ENCODE measurements around the gene ACBD6.

DNA sequence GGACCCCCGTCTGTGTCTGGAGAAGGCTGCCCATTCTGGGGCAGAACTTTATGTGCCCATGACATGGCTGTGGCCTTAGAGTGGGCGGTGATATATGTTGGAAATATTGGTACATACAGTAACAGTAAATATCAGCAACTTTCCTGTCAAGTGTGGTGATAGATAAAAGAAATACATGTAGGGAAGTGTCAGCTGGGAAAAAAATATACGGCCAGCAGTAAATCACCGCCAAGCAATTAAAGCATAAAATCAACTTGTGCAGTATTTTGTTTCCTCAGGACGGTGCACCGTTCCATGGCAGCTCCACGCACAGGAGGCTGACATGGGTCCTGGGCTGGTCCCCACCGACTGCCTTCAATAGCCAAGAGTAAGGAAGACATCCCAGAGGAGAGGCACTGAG lies 244.9 kb downstream of the ACBD6 start:
- TF ChIP-seq POLR2A (IDR thresholded peaks at IDR 0.05; ENCODE audit: low read depth) = no peak
- TF ChIP-seq, protein P1, sequence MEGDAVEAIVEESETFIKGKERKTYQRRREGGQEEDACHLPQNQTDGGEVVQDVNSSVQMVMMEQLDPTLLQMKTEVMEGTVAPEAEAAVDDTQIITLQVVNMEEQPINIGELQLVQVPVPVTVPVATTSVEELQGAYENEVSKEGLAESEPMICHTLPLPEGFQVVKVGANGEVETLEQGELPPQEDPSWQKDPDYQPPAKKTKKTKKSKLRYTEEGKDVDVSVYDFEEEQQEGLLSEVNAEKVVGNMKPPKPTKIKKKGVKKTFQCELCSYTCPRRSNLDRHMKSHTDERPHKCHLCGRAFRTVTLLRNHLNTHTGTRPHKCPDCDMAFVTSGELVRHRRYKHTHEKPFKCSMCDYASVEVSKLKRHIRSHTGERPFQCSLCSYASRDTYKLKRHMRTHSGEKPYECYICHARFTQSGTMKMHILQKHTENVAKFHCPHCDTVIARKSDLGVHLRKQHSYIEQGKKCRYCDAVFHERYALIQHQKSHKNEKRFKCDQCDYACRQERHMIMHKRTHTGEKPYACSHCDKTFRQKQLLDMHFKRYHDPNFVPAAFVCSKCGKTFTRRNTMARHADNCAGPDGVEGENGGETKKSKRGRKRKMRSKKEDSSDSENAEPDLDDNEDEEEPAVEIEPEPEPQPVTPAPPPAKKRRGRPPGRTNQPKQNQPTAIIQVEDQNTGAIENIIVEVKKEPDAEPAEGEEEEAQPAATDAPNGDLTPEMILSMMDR (IDR thresholded peaks at IDR 0.05) = no peak
